ENCODE measurements around the gene EPB41L3. TPM values are rescaled to one million over a fixed set of nuclear protein-coding genes. Genes with fewer than 3 reads are reported as not detected.

Gene EPB41L3
- total RNA-seq, 1 experiment from 2014 or later: 0.34 TPM

- no peak overlapping the region for H2AFZ ChIP-seq (ENCODE audit: low read depth, low read length, poor library complexity, severe bottlenecking)
- ChIA-PET CTCF (no interaction called here), RAD21 (ENCODE audit: low non-redundant PET in 1 of 2, low total read pairs in 2 of 2, uncharacterized antibody in 2 of 2, unreplicated experiment in 2 of 2) (no interaction called here), POLR2A (no interaction called here)
- intact Hi-C loops (cut with micrococcal nuclease): no loop called here
- DNase-seq (ENCODE audit: low read depth, low spot score): no peak
- no peaks in the 10 kb centered on the region for H3K4me1 ChIP-seq (ENCODE audit: control insufficient read depth in 1 of 2, insufficient read depth in 2 of 2, low read length in 2 of 2)
- TF ChIP-seq RAD21 (IDR thresholded peaks at IDR 0.05; ENCODE audit: low read depth) (no peak), POLR2AphosphoS5 (IDR thresholded peaks at IDR 0.05; ENCODE audit: low read depth, low read length) (no peak), ZBTB33 (IDR thresholded peaks at IDR 0.05; ENCODE audit: extremely low read depth, insufficient replicate concordance, low read length) (no peak), MAX (IDR thresholded peaks at IDR 0.05) (no peak), CBX3 (IDR thresholded peaks at IDR 0.05; ENCODE audit: low read depth) (no peak)
- no TSS peak for BruUV-seq (replicated peaks)
- no peaks in the 10 kb centered on the region for H3K27me3 ChIP-seq (ENCODE audit: insufficient read depth, low read length)
- H3K4me2 ChIP-seq (ENCODE audit: low read length): no peak overlapping the region
- no peak for ATAC-seq
- H3K9me2 ChIP-seq (ENCODE audit: insufficient read depth): no peaks in the 10 kb centered on the region
- H3K9ac ChIP-seq (ENCODE audit: low read length): no peak overlapping the region
- H3K79me2 ChIP-seq (ENCODE audit: insufficient read depth, low read length): no peaks in the 10 kb centered on the region
- H3K9me3 ChIP-seq (ENCODE audit: control insufficient read depth in 1 of 2, insufficient read depth in 1 of 2, low read depth in 1 of 2, low read length in 2 of 2): peaks cover 7 to 10% of the 10 kb centered on the region in 2 experiments; a peak in 2 of 4 replicates
- H3K36me3 ChIP-seq (ENCODE audit: control insufficient read depth in 1 of 2, insufficient read depth in 2 of 2, low read length in 2 of 2): no peaks in the 10 kb centered on the region
- no peaks in the 10 kb centered on the region for H4K20me1 ChIP-seq (ENCODE audit: insufficient read depth)
- no peak overlapping the region for H3K27ac ChIP-seq (ENCODE audit: low read depth, low read length)
- H3K4me3 ChIP-seq (replicated peaks in 1 of 2; ENCODE audit: low read depth in 1 of 2, low read length in 2 of 2): no peak overlapping the region
Measured at GRCh38 chr18:5542515-5543035, 1.2 kb downstream of the EPB41L3 start.

GRCh38 chr18:5541644-5542043 lies 2.2 kb downstream of the EPB41L3 start:
- Histone ChIP-seq H3K4me2 (ENCODE audit: low read length) (no peak overlapping the region), H4K20me1 (ENCODE audit: insufficient read depth) (no peaks in the 10 kb centered on the region), H3K9me3 (ENCODE audit: control insufficient read depth in 1 of 2, insufficient read depth in 1 of 2, low read depth in 1 of 2, low read length in 2 of 2) (peaks cover 5 to 10% of the 10 kb centered on the region in 2 experiments; a peak in 2 of 4 replicates), H3K27ac (ENCODE audit: low read depth, low read length) (no peak overlapping the region), H3K9me2 (ENCODE audit: insufficient read depth) (no peaks in the 10 kb centered on the region), H3K4me1 (ENCODE audit: control insufficient read depth in 1 of 2, insufficient read depth in 2 of 2, low read length in 2 of 2) (no peaks in the 10 kb centered on the region), H2AFZ (ENCODE audit: low read depth, low read length, poor library complexity, severe bottlenecking) (no peak overlapping the region), H3K4me3 (replicated peaks in 1 of 2; ENCODE audit: low read depth in 1 of 2, low read length in 2 of 2) (no peak overlapping the region), H3K79me2 (ENCODE audit: insufficient read depth, low read length) (no peaks in the 10 kb centered on the region), H3K9ac (ENCODE audit: low read length) (no peak overlapping the region), H3K36me3 (ENCODE audit: control insufficient read depth in 1 of 2, insufficient read depth in 2 of 2, low read length in 2 of 2) (no peaks in the 10 kb centered on the region), H3K27me3 (ENCODE audit: insufficient read depth, low read length) (no peaks in the 10 kb centered on the region)
- ATAC-seq (no peak), DNase-seq (ENCODE audit: low read depth, low spot score) (no peak)
- ChIA-PET RAD21 (ENCODE audit: low non-redundant PET in 1 of 2, low total read pairs in 2 of 2, uncharacterized antibody in 2 of 2, unreplicated experiment in 2 of 2) (no interaction called here), POLR2A (no interaction called here), CTCF (no interaction called here)
- TF ChIP-seq POLR2AphosphoS5 (IDR thresholded peaks at IDR 0.05; ENCODE audit: low read depth, low read length): no peak
- no peak for TF ChIP-seq SRF (IDR thresholded peaks at IDR 0.05; ENCODE audit: low read depth)
- no peak for TF ChIP-seq MAX (IDR thresholded peaks at IDR 0.05)
- no peak for TF ChIP-seq YY1 (IDR thresholded peaks at IDR 0.05; ENCODE audit: extremely low read depth, insufficient replicate concordance, low read depth, low read length)
- no peak for TF ChIP-seq CTCF (IDR thresholded peaks at IDR 0.05 in 2 of 3, conservative IDR thresholded peaks at IDR 0.05 in 1 of 3; ENCODE audit: borderline replicate concordance in 1 of 3, insufficient read depth in 1 of 3, low read depth in 2 of 3, low read length in 2 of 3)
- TF ChIP-seq REST (IDR thresholded peaks at IDR 0.05; ENCODE audit: low read depth): no peak
- no peak for TF ChIP-seq RAD21 (IDR thresholded peaks at IDR 0.05; ENCODE audit: low read depth)
- intact Hi-C loops (cut with micrococcal nuclease): no loop called here
- no TSS peak for BruUV-seq (replicated peaks)

Measured in HCT116 (cell line).